Bronchial epithelial cell (primary cell): Measurements from ENCODE around the gene SH3BP2. TPM values are rescaled to one million over a fixed set of nuclear protein-coding genes. Genes with fewer than 3 reads are reported as not detected.

Source experiments
- DNase-seq: peaks from one replicate; pipeline ENCODE4 v3.0.0-alpha.2; 2010; ENCODE audit warnings: low read depth
- FAIRE-seq: peaks from 2 replicates; lab custom pipeline; 2011; peaks lifted over from hg19 to GRCh38; lab: Jason Lieb, UNC
- H3K27me3 ChIP-seq: 2 replicates; pipeline ENCODE4 v1.5.1; 2011; ENCODE audit warnings: low read length; ENCODE audit not compliant: control insufficient read depth, insufficient read depth
- H3K36me3 ChIP-seq: 2 replicates; pipeline ENCODE4 v1.5.1; 2011; ENCODE audit warnings: low read length; ENCODE audit not compliant: control insufficient read depth, insufficient read depth
- H3K4me3 ChIP-seq: 2 replicates; pipeline ENCODE4 v1.5.1; 2011; ENCODE audit warnings: mild to moderate bottlenecking, low read depth, low read length, control low read depth
- CTCF ChIP-seq: IDR thresholded peaks from 2 replicates; pipeline ENCODE4 v1.5.1; 2011; ENCODE audit warnings: mild to moderate bottlenecking, moderate library complexity, low read length, control low read depth, inconsistent platforms; ENCODE audit not compliant: insufficient read depth, severe bottlenecking
- total RNA-seq: library from RNA; depleted of rRNA; stranded (reverse); fragments of >200 nt; gene quantifications from 2 replicates; pipeline ENCODE4 v1.2.1, GENCODE V29; 2014

Gene SH3BP2
- total RNA-seq, 1 donor from 2014 or later, result 31.1 TPM

- no peak for TF ChIP-seq CTCF
- Histone ChIP-seq H3K4me3 (no peak overlapping the region), H3K27me3 (no peaks in the 10 kb centered on the region), H3K36me3 (no peaks in the 10 kb centered on the region)
- DNase-seq (no peak), FAIRE-seq (no peak)
Observed at GRCh38 chr4:2787230-2788100, 5.4 kb upstream of the SH3BP2 start.

- no peak overlapping the region for H3K4me3 ChIP-seq
- no peak for TF ChIP-seq CTCF
- no peaks in the 10 kb centered on the region for H3K36me3 ChIP-seq
- DNase-seq (no peak), FAIRE-seq (no peak)
- no peaks in the 10 kb centered on the region for H3K27me3 ChIP-seq
Observed at GRCh38 chr4:2788101-2788500, 4.8 kb upstream of the SH3BP2 start.

GRCh38 chr4:2788532-2789103 is 4.3 kb upstream of the SH3BP2 start:
- H3K36me3 ChIP-seq, result no peaks in the 10 kb centered on the region
- H3K27me3 ChIP-seq, result no peaks in the 10 kb centered on the region
- no peak overlapping the region for H3K4me3 ChIP-seq
- FAIRE-seq (no peak), DNase-seq (no peak)
- no peak for TF ChIP-seq CTCF

- DNase-seq (no peak), FAIRE-seq (no peak)
- no peak for TF ChIP-seq CTCF
- Histone ChIP-seq H3K4me3 (no peak overlapping the region), H3K27me3 (no peaks in the 10 kb centered on the region), H3K36me3 (no peaks in the 10 kb centered on the region)
Observed at GRCh38 chr4:2789351-2789750, 3.5 kb upstream of the SH3BP2 start.

- Histone ChIP-seq H3K4me3 (no peak overlapping the region), H3K36me3 (peaks cover 1% of the 10 kb centered on the region), H3K27me3 (no peaks in the 10 kb centered on the region)
- FAIRE-seq (no peak), DNase-seq (no peak)
- TF ChIP-seq CTCF, result no peak
Observed at GRCh38 chr4:2789793-2790582, 2.9 kb upstream of the SH3BP2 start.
